HepG2 (cell line): ENCODE data around the gene ENPP7. TPM values are rescaled to one million over a fixed set of nuclear protein-coding genes. Genes with fewer than 3 reads are reported as not detected.

Experiments used
- ATAC-seq: fragments of 200-7000 bp; cut with Tn5 transposase; 3 replicates; pipeline ENCODE4 v1.9.1; 2020; ENCODE audit warnings: mild to moderate bottlenecking, moderate library complexity
- BruUV-seq: library from RNA; stranded (reverse); fragments of 400-500 nt; replicated peaks from 2 replicates; lab custom pipeline; 2021; lab: Mats Ljungman, UMichigan
- CTCF ChIA-PET: fragments of 300-600 bp; formaldehyde crosslinking; extraction: SDS; loops from one replicate; lab custom pipeline; 2021; ENCODE audit warnings: low total read pairs, inconsistent platforms, low intra/inter-chr PET ratio; lab: Yijun Ruan, JAX
- POLR2A ChIA-PET: fragments of 350-600 bp; sonication (Branson Sonifier 250); formaldehyde crosslinking; loops from one replicate; lab custom pipeline; 2020; ENCODE audit warnings: antibody characterized with exemption, inconsistent platforms; lab: Yijun Ruan, JAX
- DNase-seq: peaks from one replicate; pipeline ENCODE4 v3.0.0-alpha.2; 2015; ENCODE audit warnings: low spot score
- FAIRE-seq: peaks from 3 replicates; lab custom pipeline; 2011; peaks lifted over from hg19 to GRCh38; lab: Jason Lieb, UNC
- H2AFZ ChIP-seq: one replicate; pipeline ENCODE4 v1.6.1; 2011; ENCODE audit warnings: low read length, inconsistent platforms
- H3K27ac ChIP-seq: fragments of 300-600 bp; 3 replicates; pipeline ENCODE4 v1.8.0; 2011; ENCODE audit warnings: mixed run types, mild to moderate bottlenecking, mixed read lengths, low read length, inconsistent platforms; ENCODE audit not compliant: insufficient read depth; ENCODE audit errors: extremely low read length
- H3K27me3 ChIP-seq, 2 experiments: fragments of 200-600 bp in 1 of 2; 2 replicates in 1 of 2; 3 replicates in 1 of 2; pipeline versions ENCODE4 v1.6.0 to v1.8.0; 2011; ENCODE audit warnings: low read length in 2 of 2, mild to moderate bottlenecking in 2 of 2, moderate library complexity in 2 of 2, inconsistent platforms in 1 of 2; ENCODE audit not compliant: insufficient read depth in 2 of 2, control insufficient read depth in 1 of 2
- H3K36me3 ChIP-seq, 2 experiments: fragments of 200-600 bp in 1 of 2; replicated peaks in 1 of 2; 2 replicates in 1 of 2; 3 replicates in 1 of 2; pipeline versions ENCODE4 v1.5.1 to v1.8.0; 2011; ENCODE audit warnings: low read length in 2 of 2, inconsistent platforms in 1 of 2; ENCODE audit not compliant: insufficient read depth in 2 of 2, control insufficient read depth in 1 of 2
- H3K4me1 ChIP-seq: 2 replicates; pipeline ENCODE4 v1.5.1; 2012; ENCODE audit warnings: low read length, inconsistent platforms; ENCODE audit not compliant: insufficient read depth
- H3K4me2 ChIP-seq: 2 replicates; pipeline ENCODE4 v1.6.0; 2011; ENCODE audit warnings: low read depth, low read length, inconsistent platforms
- H3K4me3 ChIP-seq, 3 experiments: fragments of 200-600 bp in 1 of 3; sonication (generic), shearing (Covaris generic) in 1 of 3; replicated peaks in 1 of 3; 2 replicates each; pipeline ENCODE4 v1.5.1; 2011 to 2016; ENCODE audit warnings: low read length in 3 of 3, inconsistent platforms in 2 of 3, low read depth in 2 of 3, mild to moderate bottlenecking in 2 of 3, control low read depth in 1 of 3, mixed read lengths in 1 of 3; ENCODE audit not compliant: insufficient read depth in 1 of 3
- H3K79me2 ChIP-seq: one replicate; pipeline ENCODE4 v1.6.1; 2011; ENCODE audit warnings: low read length, inconsistent platforms; ENCODE audit not compliant: insufficient read depth
- H3K9ac ChIP-seq: 2 replicates; pipeline ENCODE4 v1.6.0; 2011; ENCODE audit warnings: mild to moderate bottlenecking, low read depth, low read length, inconsistent platforms; ENCODE audit not compliant: insufficient read depth
- H3K9me3 ChIP-seq: 2 replicates; pipeline ENCODE4 v1.5.1; 2012; ENCODE audit warnings: mild to moderate bottlenecking, low read length
- H4K20me1 ChIP-seq: 2 replicates; pipeline ENCODE4 v1.6.0; 2011; ENCODE audit warnings: inconsistent platforms, mild to moderate bottlenecking, low read length, moderate library complexity; ENCODE audit not compliant: insufficient read depth
- BATF2 ChIP-seq: sonication (generic); formaldehyde crosslinking; IDR thresholded peaks from 2 replicates; pipeline ENCODE4 v1.8.0; 2022; ENCODE audit warnings: mild to moderate bottlenecking, missing genetic modification reagents, moderate library complexity
- CSRNP2 ChIP-seq: sonication (generic); formaldehyde crosslinking; conservative IDR thresholded peaks from 2 replicates; pipeline ENCODE4 v1.8.0; 2022; ENCODE audit warnings: low read depth, missing genetic modification reagents
- FOXJ3 ChIP-seq: sonication (generic); formaldehyde crosslinking; IDR thresholded peaks from 2 replicates; pipeline ENCODE4 v1.4.0; 2020; ENCODE audit warnings: missing genetic modification reagents, mild to moderate bottlenecking, borderline replicate concordance
- KDM3A ChIP-seq: IDR thresholded peaks from 2 replicates; pipeline ENCODE4 v1.6.1; 2018; ENCODE audit warnings: low read depth, missing compliant biosample characterization
- LCORL ChIP-seq, 2 experiments: fragments of 450-650 bp in 1 of 2; sonication (generic) in 1 of 2; formaldehyde crosslinking in 1 of 2; IDR thresholded peaks; 2 replicates each; pipeline versions ENCODE4 v1.5.0 to v1.6.1; 2017 to 2020; ENCODE audit warnings: antibody characterized with exemption in 1 of 2, missing genetic modification reagents in 1 of 2
- RXRA ChIP-seq: sonication (generic); formaldehyde crosslinking; IDR thresholded peaks from 2 replicates; pipeline ENCODE4 v1.5.1; 2020; ENCODE audit warnings: missing genetic modification reagents
- TBL1XR1 ChIP-seq: fragments of 150-350 bp; IDR thresholded peaks from 2 replicates; pipeline ENCODE4 v1.6.1; 2014; ENCODE audit warnings: borderline replicate concordance, low read length; ENCODE audit not compliant: partially characterized antibody
- TCF7L2 ChIP-seq: IDR thresholded peaks from 2 replicates; pipeline ENCODE4 v1.6.1; 2011; ENCODE audit warnings: mild to moderate bottlenecking, low read depth, low read length, moderate library complexity
- TFE3 ChIP-seq: IDR thresholded peaks from 2 replicates; pipeline ENCODE4 v1.6.1; 2016
- ZNF605 ChIP-seq: sonication (generic); formaldehyde crosslinking; IDR thresholded peaks from 2 replicates; pipeline ENCODE4 v1.8.0; 2022; ENCODE audit warnings: mild to moderate bottlenecking, missing genetic modification reagents
- WGBS: methylation state at CpG from one replicate; pipeline ENCODE4 v1.1.6; 2017; ENCODE audit warnings: low lambda C conversion rate; 5-methylcytosine and 5-hydroxymethylcytosine counted together
- in situ Hi-C: cut with HindIII; loops from 2 replicates; pipeline ENCODE4 v1.10.0; 2017; ENCODE audit warnings: low pct_unique_long_range_greater_than_20kb; ENCODE audit not compliant: extremely low pct_ligation_motif_present
- intact Hi-C: fragments of 100-400 bp; cut with micrococcal nuclease; formaldehyde crosslinking; loops from one replicate; pipeline ENCODE4 v1.10.0; 2022; ENCODE audit not compliant: unreplicated experiment
- polyA plus RNA-seq, 8 experiments: library from polyadenylated mRNA; depleted of rRNA in 3 of 8; stranded (reverse) in 7 of 8; unstranded in 1 of 8; fragments of >200 nt; fragmentation: Illumina TruSeq in 4 of 8; extraction: Trizol in 4 of 8; gene quantifications; 2 replicates each; pipeline versions ENCODE4 v1.2.1 to v1.2.3, GENCODE V29; 2011 to 2016; ENCODE audit warnings: low read depth in 4 of 8, missing spikeins in 1 of 8, mixed read lengths in 1 of 8; ENCODE audit not compliant: insufficient read depth in 1 of 8
- total RNA-seq, 5 experiments: library from RNA; depleted of rRNA; stranded (reverse); fragments of >200 nt; fragmentation: Illumina TruSeq; extraction: Trizol; gene quantifications; 2 replicates each; pipeline ENCODE4 v1.2.3, GENCODE V29; 2016; ENCODE audit warnings: low read depth in 1 of 5

ENPP7 gene
- total and polyA plus RNA-seq, 2 of the 13 experiments (the other 11 are each of a cell fraction or from before 2014, with no cell fraction given), result 1.1 to 2.2 TPM

- no peak overlapping the region for H3K27ac ChIP-seq
- BruUV-seq, result no TSS peak
- no peaks in the 10 kb centered on the region for H4K20me1 ChIP-seq
- H3K4me3 ChIP-seq, result peak overlapping the region in 1 of 3 experiments; percentile 61; a peak in 1 of 6 replicates
- ChIA-PET CTCF (no interaction called here), POLR2A (no interaction called here)
- no peaks in the 10 kb centered on the region for H3K9me3 ChIP-seq
- ATAC-seq, result peak; percentile 14
- WGBS, result 49% methylated on average over 18 of the region's 25 CpGs
- H2AFZ ChIP-seq, result no peak overlapping the region
- H3K4me2 ChIP-seq, result peak overlapping the region; percentile 68
- no peaks in the 10 kb centered on the region for H3K36me3 ChIP-seq
- peaks cover 8 to 31% of the 10 kb centered on the region in 2 experiments; a peak in 3 of 5 replicates for H3K27me3 ChIP-seq
- FAIRE-seq, result no peak
- no peak for TF ChIP-seq LCORL (IDR thresholded peaks at IDR 0.05)
- TF ChIP-seq LCORL (CRISPR knock-in tag; IDR thresholded peaks at IDR 0.05), result no peak
- peak; percentile 27; the same call in 1 of the 2 replicates for TF ChIP-seq ZNF605
- no peak overlapping the region for H3K9ac ChIP-seq
- H3K4me1 ChIP-seq, result peaks cover 67% of the 10 kb centered on the region
- DNase-seq, result no peak
- in situ Hi-C loops (no loop called here), intact Hi-C loops (no loop called here)
- H3K79me2 ChIP-seq, result no peaks in the 10 kb centered on the region
Observed at GRCh38 chr17:79715943-79716797, 14.6 kb upstream of the ENPP7 start.

GRCh38 chr17:79720705-79721292, 9.9 kb upstream of the ENPP7 start:
- no peak for DNase-seq
- POLR2A ChIA-PET, result no interaction called here

More at GRCh38 chr17:79720705-79721292, 9.9 kb upstream of the ENPP7 start:
- CTCF ChIA-PET, result no interaction called here
- ATAC-seq (no peak), FAIRE-seq (no peak)
- no TSS peak for BruUV-seq
- H3K9me3 ChIP-seq, result no peaks in the 10 kb centered on the region
- H3K27me3 ChIP-seq, result peaks cover 3 to 33% of the 10 kb centered on the region in 2 experiments; a peak in 3 of 5 replicates
- no peaks in the 10 kb centered on the region for H4K20me1 ChIP-seq
- no peak overlapping the region for H3K4me3 ChIP-seq
- no peaks in the 10 kb centered on the region for H3K79me2 ChIP-seq
- H3K9ac ChIP-seq, result no peak overlapping the region
- H3K36me3 ChIP-seq, result no peaks in the 10 kb centered on the region
- no peak overlapping the region for H3K4me2 ChIP-seq
- WGBS, result 32% methylated on average over 15 of the region's 15 CpGs
- in situ Hi-C loops, result no loop called here
- intact Hi-C loops, result no loop called here
- no peak overlapping the region for H3K27ac ChIP-seq
- H3K4me1 ChIP-seq, result peaks cover 46% of the 10 kb centered on the region
- H2AFZ ChIP-seq, result no peak overlapping the region
- TF ChIP-seq TFE3, result no peak
- no peak for TF ChIP-seq RXRA
- no peak for TF ChIP-seq FOXJ3 (CRISPR knock-in tag)
- no peak for TF ChIP-seq TCF7L2
- TF ChIP-seq CSRNP2 (CRISPR knock-in tag), result no peak
- TF ChIP-seq KDM3A (CRISPR knock-in tag), result no peak
- TF ChIP-seq TBL1XR1, result no peak
- no peak for TF ChIP-seq BATF2 (CRISPR knock-in tag)
